HG02642 (cell line): ENCODE results near the gene CNTRL.

Experiments
- ATAC-seq: cut with Tn5 transposase; IDR thresholded peaks from one replicate; pipeline ENCODE4 v1.9.1; 2021; ENCODE audit warnings: mild to moderate bottlenecking; ENCODE audit not compliant: unreplicated experiment, poor library complexity

The CNTRL gene

GRCh38 chr9:121222524-121223171, 147.9 kb downstream of the CNTRL start:
- no peak for ATAC-seq

- no peak for ATAC-seq
These were observed 150.5 kb downstream of the CNTRL start for GRCh38 chr9:121225240-121225639.

- no peak for ATAC-seq
These were observed 151.4 kb downstream of the CNTRL start for GRCh38 chr9:121226175-121226574.
